Esophagus muscularis mucosa (tissue), 4 donors: ENCODE measurements around the gene SHMT2. TPM values are rescaled to one million over a fixed set of nuclear protein-coding genes. Genes with fewer than 3 reads are reported as not detected.

Experiments
- DNase-seq: peaks from one replicate; pipeline ENCODE4 v3.0.0-alpha.2; 2017; ENCODE audit errors: extremely low spot score
- H3K27ac ChIP-seq, 4 donors: fragments of 200-600 bp; sonication (generic); replicated peaks in 1 of 4; 1 replicate in 3 of 4; 2 replicates in 1 of 4; pipeline ENCODE4 v1.5.1; 2016 to 2019; ENCODE audit warnings: mild to moderate bottlenecking in 1 of 4
- H3K27me3 ChIP-seq, 4 donors: fragments of 200-600 bp; sonication (generic); one replicate each; pipeline versions ENCODE4 v1.5.1 to v1.6.0; 2016 to 2019
- H3K36me3 ChIP-seq, 4 donors: fragments of 200-600 bp; sonication (generic); one replicate each; pipeline ENCODE4 v1.5.1; 2016 to 2019
- H3K4me1 ChIP-seq, 4 donors: fragments of 200-600 bp; sonication (generic); one replicate each; pipeline ENCODE4 v1.5.1; 2016 to 2019
- H3K4me3 ChIP-seq, 4 donors: fragments of 200-600 bp; sonication (generic); 1 replicate in 2 of 4; 2 replicates in 2 of 4; pipeline ENCODE4 v1.5.1; 2016 to 2019; ENCODE audit warnings: mild to moderate bottlenecking in 4 of 4, moderate library complexity in 1 of 4
- H3K9me3 ChIP-seq, 4 donors: fragments of 200-600 bp; sonication (generic); 1 replicate in 3 of 4; 2 replicates in 1 of 4; pipeline ENCODE4 v1.5.1; 2016 to 2019
- EP300 ChIP-seq: sonication (generic); formaldehyde crosslinking; IDR thresholded peaks from one replicate; pipeline ENCODE4 v1.6.1; 2017; ENCODE audit warnings: antibody characterized with exemption
- POLR2A ChIP-seq: fragments of 450-650 bp; IDR thresholded peaks from one replicate; pipeline ENCODE4 v1.6.1; 2017; ENCODE audit warnings: antibody characterized with exemption, moderate library complexity, mild to moderate bottlenecking, low read depth
- POLR2AphosphoS5 ChIP-seq, 2 donors: sonication (generic); formaldehyde crosslinking; IDR thresholded peaks; one replicate each; pipeline ENCODE4 v1.6.1; 2017; ENCODE audit warnings: antibody characterized with exemption in 2 of 2
- WGBS: methylation state at CpG from one replicate; pipeline ENCODE4 v1.1.5; 2018; 5-methylcytosine and 5-hydroxymethylcytosine counted together
- intact Hi-C: fragments of 100-400 bp; cut with DNase I; formaldehyde crosslinking; loops from one replicate; pipeline ENCODE4 v1.15.1; 2023
- total RNA-seq, 4 donors: library from RNA; depleted of rRNA; stranded (reverse); fragments of >200 nt; gene quantifications; one replicate each; pipeline versions ENCODE4 v1.1.0 to v1.2.1, GENCODE V29; 2016
- TF ChIP-seq, protein P1 (sequence below), 3 experiments: fragments of 200-600 bp in 2 of 3; fragments of 450-650 bp in 1 of 3; sonication (generic) in 2 of 3; IDR thresholded peaks; one replicate each; pipeline ENCODE4 v1.5.1; 2017 to 2019; ENCODE audit warnings: antibody characterized with exemption in 3 of 3, mild to moderate bottlenecking in 2 of 3, moderate library complexity in 1 of 3

Gene SHMT2
- total RNA-seq, 4 donors from 2014 or later: 22.8 to 60.4 (median 34.6) TPM

DNA sequence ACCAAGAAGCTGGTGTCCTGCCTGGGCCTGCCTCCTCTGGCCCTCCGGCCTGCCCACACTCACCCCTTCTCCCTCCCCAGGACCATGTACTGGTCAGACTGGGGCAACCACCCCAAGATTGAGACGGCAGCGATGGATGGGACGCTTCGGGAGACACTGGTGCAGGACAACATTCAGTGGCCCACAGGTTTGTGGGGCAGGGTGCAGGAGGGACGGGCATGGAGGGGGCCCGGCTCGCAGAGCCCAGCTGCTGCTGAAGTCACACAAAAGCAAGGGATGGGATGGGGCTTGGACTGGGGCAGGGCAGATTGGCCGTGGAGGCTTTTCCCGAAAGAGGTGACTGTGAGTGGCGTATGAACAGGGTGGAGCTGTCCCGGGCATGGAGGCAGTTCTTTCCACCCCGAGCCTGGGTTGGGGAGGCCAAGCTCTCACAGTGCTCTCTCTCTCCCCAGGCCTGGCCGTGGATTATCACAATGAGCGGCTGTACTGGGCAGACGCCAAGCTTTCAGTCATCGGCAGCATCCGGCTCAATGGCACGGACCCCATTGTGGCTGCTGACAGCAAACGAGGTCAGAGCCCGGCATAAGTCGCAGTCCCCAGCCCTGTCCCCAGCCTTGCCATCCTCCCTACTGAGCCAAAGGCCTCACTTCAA is 20.8 kb upstream of the SHMT2 start:
- Histone ChIP-seq H3K36me3 (peaks cover 42 to 92% (median 78%) of the 10 kb centered on the region in 4 donors), H3K27me3 (peaks cover 0 to 4% (median 0%) of the 10 kb centered on the region in 4 donors), H3K9me3 (no peaks in the 10 kb centered on the region), H3K4me1 (peaks cover 10 to 25% (median 17%) of the 10 kb centered on the region in 4 donors), H3K4me3 (no peak overlapping the region), H3K27ac (peak overlapping the region in 1 of 4 donors; percentile 5)
- 80% methylated on average over 11 of the region's 22 CpGs for WGBS
- TF ChIP-seq, protein P1, sequence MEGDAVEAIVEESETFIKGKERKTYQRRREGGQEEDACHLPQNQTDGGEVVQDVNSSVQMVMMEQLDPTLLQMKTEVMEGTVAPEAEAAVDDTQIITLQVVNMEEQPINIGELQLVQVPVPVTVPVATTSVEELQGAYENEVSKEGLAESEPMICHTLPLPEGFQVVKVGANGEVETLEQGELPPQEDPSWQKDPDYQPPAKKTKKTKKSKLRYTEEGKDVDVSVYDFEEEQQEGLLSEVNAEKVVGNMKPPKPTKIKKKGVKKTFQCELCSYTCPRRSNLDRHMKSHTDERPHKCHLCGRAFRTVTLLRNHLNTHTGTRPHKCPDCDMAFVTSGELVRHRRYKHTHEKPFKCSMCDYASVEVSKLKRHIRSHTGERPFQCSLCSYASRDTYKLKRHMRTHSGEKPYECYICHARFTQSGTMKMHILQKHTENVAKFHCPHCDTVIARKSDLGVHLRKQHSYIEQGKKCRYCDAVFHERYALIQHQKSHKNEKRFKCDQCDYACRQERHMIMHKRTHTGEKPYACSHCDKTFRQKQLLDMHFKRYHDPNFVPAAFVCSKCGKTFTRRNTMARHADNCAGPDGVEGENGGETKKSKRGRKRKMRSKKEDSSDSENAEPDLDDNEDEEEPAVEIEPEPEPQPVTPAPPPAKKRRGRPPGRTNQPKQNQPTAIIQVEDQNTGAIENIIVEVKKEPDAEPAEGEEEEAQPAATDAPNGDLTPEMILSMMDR (IDR thresholded peaks at IDR 0.05): no peak
- TF ChIP-seq POLR2AphosphoS5 (IDR thresholded peaks at IDR 0.05) (no peak), EP300 (no peak), POLR2A (no peak)
- DNase-seq: no peak
- intact Hi-C loops: no loop called here

- no peak for DNase-seq
- no peak overlapping the region for H3K4me3 ChIP-seq
- H3K4me1 ChIP-seq: peaks cover 22 to 36% (median 28%) of the 10 kb centered on the region in 4 donors
- H3K9me3 ChIP-seq: no peaks in the 10 kb centered on the region
- TF ChIP-seq, protein P1 (IDR thresholded peaks at IDR 0.05): no peak
- TF ChIP-seq POLR2A: no peak
- intact Hi-C loops: no loop called here
- H3K27me3 ChIP-seq: peaks cover 0 to 14% (median 6%) of the 10 kb centered on the region in 4 donors
- H3K36me3 ChIP-seq: peaks cover 31 to 80% (median 67%) of the 10 kb centered on the region in 4 donors
- H3K27ac ChIP-seq: no peak overlapping the region
- WGBS: 75% methylated on average over 4 of the region's 8 CpGs
Measured at GRCh38 chr12:57209916-57210315, 19.6 kb upstream of the SHMT2 start.

GRCh38 chr12:57210461-57210860 is 19.1 kb upstream of the SHMT2 start:
- WGBS: 84% methylated on average over 12 of the region's 15 CpGs
- no peak overlapping the region for H3K4me3 ChIP-seq
- H3K4me1 ChIP-seq: peaks cover 27 to 38% (median 32%) of the 10 kb centered on the region in 4 donors
- DNase-seq: no peak
- no peaks in the 10 kb centered on the region for H3K9me3 ChIP-seq
- no peak overlapping the region for H3K27ac ChIP-seq
- intact Hi-C loops: no loop called here
- TF ChIP-seq EP300: no peak
- TF ChIP-seq POLR2AphosphoS5 (IDR thresholded peaks at IDR 0.05): no peak
- TF ChIP-seq POLR2A: no peak
- TF ChIP-seq, protein P1 (IDR thresholded peaks at IDR 0.05): no peak
- H3K27me3 ChIP-seq: peaks cover 5 to 19% (median 12%) of the 10 kb centered on the region in 4 donors
- peaks cover 25 to 75% (median 61%) of the 10 kb centered on the region in 4 donors for H3K36me3 ChIP-seq

- H3K27ac ChIP-seq: no peak overlapping the region
- TF ChIP-seq, protein P1 (IDR thresholded peaks at IDR 0.05): no peak
- TF ChIP-seq POLR2A (no peak), EP300 (no peak), POLR2AphosphoS5 (IDR thresholded peaks at IDR 0.05) (no peak)
- intact Hi-C loops: no loop called here
- peaks cover 19 to 68% (median 55%) of the 10 kb centered on the region in 4 donors for H3K36me3 ChIP-seq
- 92% methylated on average over 8 of the region's 16 CpGs for WGBS
- H3K4me1 ChIP-seq: peaks cover 34 to 44% (median 37%) of the 10 kb centered on the region in 4 donors
- no peak for DNase-seq
- H3K27me3 ChIP-seq: peaks cover 5 to 26% (median 18%) of the 10 kb centered on the region in 4 donors
- no peak overlapping the region for H3K4me3 ChIP-seq
- H3K9me3 ChIP-seq: no peaks in the 10 kb centered on the region
Measured at GRCh38 chr12:57210926-57211692, 18.4 kb upstream of the SHMT2 start.
